Left cardiac atrium (tissue), 2 donors: ENCODE data around the gene MBLAC2. TPM values are rescaled to one million over a fixed set of nuclear protein-coding genes. Genes with fewer than 3 reads are reported as not detected.

ENCODE experiments used
- total RNA-seq, 2 donors: library from RNA; stranded (reverse); fragmentation: NEBNext Ultra II Directional; extraction: Animal tissue kit (Norgen Biotek cat#: 25700); gene quantifications; one replicate each; pipeline ENCODE4 v1.2.1, GENCODE V29; 2021
- donor health status: DM: no; HTN: yes; CAD: no; lungs with severe emphysema.
- donor health status: DM: yes; HTN: yes; CAD: no.

Gene MBLAC2
- total RNA-seq, 2 donors from 2014 or later, result 3.2 to 3.4 TPM

Other genes with a start within 250 kb of the MBLAC2 start
- gene CETN3, start 65.0 kb downstream of the MBLAC2 start, total RNA-seq, result 10 to 100 TPM; 20.9 to 24.7 TPM
- gene POLR3G, start 93 bp upstream of the MBLAC2 start, total RNA-seq, result 1 to 10 TPM; 1.0 to 1.2 TPM
- 10 to 100 TPM; 17.3 to 30.0 TPM for gene LYSMD3, start 54.8 kb upstream of the MBLAC2 start, total RNA-seq
- gene ADGRV1, start 84.0 kb upstream of the MBLAC2 start, total RNA-seq, result under 1 TPM; 0.32 to 0.60 TPM